ENCODE data around the gene DLEU7. TPM values are rescaled to one million over a fixed set of nuclear protein-coding genes. Genes with fewer than 3 reads are reported as not detected.

DLEU7 gene
- total RNA-seq, 3 donors from 2014 or later, result 0.15 to 0.66 (median 0.48) TPM

DNA sequence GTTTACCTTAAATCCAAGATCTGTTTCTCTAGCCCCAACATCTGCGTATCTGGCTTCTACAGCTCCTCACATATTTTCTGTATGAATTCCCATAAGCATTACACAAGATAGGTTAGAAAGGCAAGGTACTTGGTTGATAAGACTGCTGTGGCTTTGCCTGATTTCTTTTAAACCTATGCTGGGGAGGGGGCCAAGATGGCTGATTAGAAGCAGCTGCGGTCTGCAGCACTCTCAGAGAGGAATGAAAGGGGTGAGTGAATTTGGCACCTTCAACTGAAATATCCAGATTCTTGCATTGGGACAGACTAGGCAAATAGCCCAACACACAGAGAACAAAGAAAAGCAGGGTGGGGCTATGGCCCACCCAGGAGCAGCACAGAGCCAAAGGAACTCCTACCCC lies 12.2 kb upstream of the DLEU7 start:
- intact Hi-C loops (cut with DNase I; ENCODE audit: low total_unique reads), result no loop called here
- no peaks in the 10 kb centered on the region for H3K36me3 ChIP-seq
- no peak for TF ChIP-seq POLR2AphosphoS5 (IDR thresholded peaks at IDR 0.05)
- TF ChIP-seq CTCF (IDR thresholded peaks at IDR 0.05), result no peak
- no peak for TF ChIP-seq POLR2A (IDR thresholded peaks at IDR 0.05)

GRCh38 chr13:50850445-50850844 lies 7.0 kb upstream of the DLEU7 start:
- H3K36me3 ChIP-seq, result no peaks in the 10 kb centered on the region
- intact Hi-C loops (cut with DNase I; ENCODE audit: low total_unique reads), result no loop called here
- H3K4me1 ChIP-seq, result no peaks in the 10 kb centered on the region
- H3K9me3 ChIP-seq, result no peaks in the 10 kb centered on the region
- H3K27ac ChIP-seq, result no peak overlapping the region
- H3K27me3 ChIP-seq, result no peaks in the 10 kb centered on the region
- no peak for TF ChIP-seq POLR2AphosphoS5 (IDR thresholded peaks at IDR 0.05)
- TF ChIP-seq CTCF (IDR thresholded peaks at IDR 0.05), result no peak
- TF ChIP-seq POLR2A (IDR thresholded peaks at IDR 0.05), result no peak
- H3K4me3 ChIP-seq, result no peak overlapping the region
- DNase-seq (ENCODE audit: low spot score in 2 of 2), result no peak

More for the DNA sequence above, 12.2 kb upstream of the DLEU7 start:
- no peak overlapping the region for H3K4me3 ChIP-seq
- no peak overlapping the region for H3K27ac ChIP-seq
- peaks cover 0 to 20% of the 10 kb centered on the region in 2 donors for H3K9me3 ChIP-seq
- H3K27me3 ChIP-seq, result no peaks in the 10 kb centered on the region
- no peak for DNase-seq (ENCODE audit: low spot score in 2 of 2)
- no peaks in the 10 kb centered on the region for H3K4me1 ChIP-seq

DNA sequence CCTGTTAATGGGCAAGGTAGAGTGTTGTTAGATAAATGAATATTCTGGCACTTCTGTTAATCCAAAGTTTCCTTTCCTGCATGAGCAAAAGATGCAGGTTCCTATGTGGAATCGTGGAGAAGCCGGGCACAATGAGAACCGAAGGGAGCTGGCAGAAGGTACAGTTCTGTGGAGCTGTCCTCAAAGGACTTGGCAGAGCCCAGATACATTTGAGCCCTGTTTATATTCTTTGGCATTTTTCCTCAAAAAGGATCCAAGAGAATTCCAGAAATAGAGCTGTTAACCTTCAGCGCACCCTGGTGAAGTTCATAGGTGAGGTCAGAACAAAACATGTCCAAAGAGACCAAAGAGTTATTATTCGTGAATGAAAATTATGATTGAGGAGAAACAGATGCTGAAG lies 4.0 kb upstream of the DLEU7 start:
- Histone ChIP-seq H3K27ac (no peak overlapping the region), H3K9me3 (no peaks in the 10 kb centered on the region), H3K4me1 (no peaks in the 10 kb centered on the region), H3K27me3 (peaks cover 0 to 11% of the 10 kb centered on the region in 2 donors), H3K36me3 (no peaks in the 10 kb centered on the region), H3K4me3 (no peak overlapping the region)
- TF ChIP-seq POLR2A (IDR thresholded peaks at IDR 0.05) (no peak), POLR2AphosphoS5 (IDR thresholded peaks at IDR 0.05) (no peak), CTCF (IDR thresholded peaks at IDR 0.05) (no peak)
- no peak for DNase-seq (ENCODE audit: low spot score in 2 of 2)
- intact Hi-C loops (cut with DNase I; ENCODE audit: low total_unique reads), result no loop called here

GRCh38 chr13:50846861-50847475 lies 3.5 kb upstream of the DLEU7 start:
- Histone ChIP-seq H3K9me3 (no peaks in the 10 kb centered on the region), H3K27ac (no peak overlapping the region), H3K27me3 (peaks cover 0 to 14% of the 10 kb centered on the region in 2 donors), H3K4me3 (no peak overlapping the region), H3K4me1 (no peaks in the 10 kb centered on the region), H3K36me3 (no peaks in the 10 kb centered on the region)
- TF ChIP-seq CTCF (IDR thresholded peaks at IDR 0.05), result no peak
- no peak for TF ChIP-seq POLR2A (IDR thresholded peaks at IDR 0.05)
- TF ChIP-seq POLR2AphosphoS5 (IDR thresholded peaks at IDR 0.05), result no peak
- intact Hi-C loops (cut with DNase I; ENCODE audit: low total_unique reads), result no loop called here
- DNase-seq (ENCODE audit: low spot score in 2 of 2), result no peak

GRCh38 chr13:50845211-50845610 lies 1.7 kb upstream of the DLEU7 start:
- Histone ChIP-seq H3K4me1 (no peaks in the 10 kb centered on the region), H3K27ac (no peak overlapping the region), H3K36me3 (no peaks in the 10 kb centered on the region), H3K27me3 (peaks cover 0 to 14% of the 10 kb centered on the region in 2 donors), H3K9me3 (no peaks in the 10 kb centered on the region), H3K4me3 (no peak overlapping the region)
- DNase-seq (ENCODE audit: low spot score in 2 of 2), result no peak
- no peak for TF ChIP-seq POLR2A (IDR thresholded peaks at IDR 0.05)
- TF ChIP-seq CTCF (IDR thresholded peaks at IDR 0.05), result no peak
- intact Hi-C loops (cut with DNase I; ENCODE audit: low total_unique reads), result no loop called here
